OCI-LY3 (cell line): ENCODE measurements around the gene CPLX1.

Source experiments
- H2AFZ ChIP-seq: fragments of 200-600, 300-600 bp; shearing (Covaris generic); 2 replicates; pipeline ENCODE4 v1.6.0; 2014; ENCODE audit warnings: antibody characterized with exemption, low read depth, low read length
- H3K27ac ChIP-seq: fragments of 200-600, 300-600 bp; sonication (generic); 2 replicates; pipeline ENCODE4 v1.5.1; 2014; ENCODE audit warnings: mild to moderate bottlenecking, low read length, moderate library complexity, mixed read lengths
- H3K27me3 ChIP-seq: fragments of 200-600, 300-600 bp; sonication (generic); 2 replicates; pipeline ENCODE4 v1.6.1; 2014; ENCODE audit warnings: low read depth, low read length, mixed read lengths
- H3K36me3 ChIP-seq: fragments of 200-600, 300-600 bp; sonication (generic); replicated peaks from 2 replicates; pipeline ENCODE3; 2014; ENCODE audit warnings: low read depth, low read length, mixed read lengths
- H3K4me1 ChIP-seq: fragments of 300-600, 200-600 bp; sonication (generic); 2 replicates; pipeline ENCODE4 v1.6.1; 2014; ENCODE audit warnings: low read length, mixed read lengths
- H3K4me2 ChIP-seq: fragments of 200-600, 300-600 bp; sonication (generic); 2 replicates; pipeline ENCODE4 v1.6.1; 2014; ENCODE audit warnings: low read length, mixed read lengths
- H3K4me3 ChIP-seq: fragments of 300-600, 200-600 bp; sonication (generic); 2 replicates; pipeline ENCODE4 v1.5.1; 2014; ENCODE audit warnings: antibody characterized with exemption, mild to moderate bottlenecking, low read length, moderate library complexity
- H3K79me2 ChIP-seq: fragments of 300-600, 200-600 bp; shearing (Covaris generic); 2 replicates; pipeline ENCODE4 v1.6.1; 2014; ENCODE audit warnings: mild to moderate bottlenecking, low read length, mixed read lengths
- H3K9ac ChIP-seq: fragments of 300-600, 200-600 bp; shearing (Covaris generic); 2 replicates; pipeline ENCODE4 v1.6.0; 2014; ENCODE audit warnings: mild to moderate bottlenecking, low read length, moderate library complexity
- H3K9me3 ChIP-seq: fragments of 200-600, 300-600 bp; shearing (Covaris generic); 2 replicates; pipeline ENCODE4 v1.6.1; 2014; ENCODE audit warnings: low read length, mixed read lengths; ENCODE audit not compliant: insufficient read depth
- H4K20me1 ChIP-seq: fragments of 200-600, 300-600 bp; sonication (generic); 2 replicates; pipeline ENCODE4 v1.6.1; 2016; ENCODE audit warnings: low read length, mixed read lengths; ENCODE audit not compliant: insufficient read depth
- EZH2phosphoT487 ChIP-seq: fragments of 200-600 bp; shearing (Covaris generic); IDR thresholded peaks from 2 replicates; pipeline ENCODE4 v1.6.1; 2018; ENCODE audit warnings: antibody characterized with exemption, mixed run types, low read depth
- TF ChIP-seq, protein P1 (sequence below): fragments of 200-600, 300-600 bp; sonication (generic); IDR thresholded peaks from 2 replicates; pipeline ENCODE4 v1.5.1; 2014; ENCODE audit warnings: antibody characterized with exemption, low read length, low read depth

CPLX1 gene

GRCh38 chr4:829291-829690 is 3.4 kb upstream of the CPLX1 start:
- Histone ChIP-seq H3K4me1 (no peaks in the 10 kb centered on the region), H4K20me1 (no peaks in the 10 kb centered on the region), H3K9me3 (no peaks in the 10 kb centered on the region), H3K9ac (no peak overlapping the region), H3K4me2 (no peak overlapping the region), H3K4me3 (no peak overlapping the region), H2AFZ (no peak overlapping the region), H3K36me3 (no peaks in the 10 kb centered on the region), H3K27me3 (no peaks in the 10 kb centered on the region), H3K27ac (no peak overlapping the region), H3K79me2 (no peaks in the 10 kb centered on the region)
- TF ChIP-seq EZH2phosphoT487 = no peak
- TF ChIP-seq, protein P1, sequence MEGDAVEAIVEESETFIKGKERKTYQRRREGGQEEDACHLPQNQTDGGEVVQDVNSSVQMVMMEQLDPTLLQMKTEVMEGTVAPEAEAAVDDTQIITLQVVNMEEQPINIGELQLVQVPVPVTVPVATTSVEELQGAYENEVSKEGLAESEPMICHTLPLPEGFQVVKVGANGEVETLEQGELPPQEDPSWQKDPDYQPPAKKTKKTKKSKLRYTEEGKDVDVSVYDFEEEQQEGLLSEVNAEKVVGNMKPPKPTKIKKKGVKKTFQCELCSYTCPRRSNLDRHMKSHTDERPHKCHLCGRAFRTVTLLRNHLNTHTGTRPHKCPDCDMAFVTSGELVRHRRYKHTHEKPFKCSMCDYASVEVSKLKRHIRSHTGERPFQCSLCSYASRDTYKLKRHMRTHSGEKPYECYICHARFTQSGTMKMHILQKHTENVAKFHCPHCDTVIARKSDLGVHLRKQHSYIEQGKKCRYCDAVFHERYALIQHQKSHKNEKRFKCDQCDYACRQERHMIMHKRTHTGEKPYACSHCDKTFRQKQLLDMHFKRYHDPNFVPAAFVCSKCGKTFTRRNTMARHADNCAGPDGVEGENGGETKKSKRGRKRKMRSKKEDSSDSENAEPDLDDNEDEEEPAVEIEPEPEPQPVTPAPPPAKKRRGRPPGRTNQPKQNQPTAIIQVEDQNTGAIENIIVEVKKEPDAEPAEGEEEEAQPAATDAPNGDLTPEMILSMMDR = no peak

DNA sequence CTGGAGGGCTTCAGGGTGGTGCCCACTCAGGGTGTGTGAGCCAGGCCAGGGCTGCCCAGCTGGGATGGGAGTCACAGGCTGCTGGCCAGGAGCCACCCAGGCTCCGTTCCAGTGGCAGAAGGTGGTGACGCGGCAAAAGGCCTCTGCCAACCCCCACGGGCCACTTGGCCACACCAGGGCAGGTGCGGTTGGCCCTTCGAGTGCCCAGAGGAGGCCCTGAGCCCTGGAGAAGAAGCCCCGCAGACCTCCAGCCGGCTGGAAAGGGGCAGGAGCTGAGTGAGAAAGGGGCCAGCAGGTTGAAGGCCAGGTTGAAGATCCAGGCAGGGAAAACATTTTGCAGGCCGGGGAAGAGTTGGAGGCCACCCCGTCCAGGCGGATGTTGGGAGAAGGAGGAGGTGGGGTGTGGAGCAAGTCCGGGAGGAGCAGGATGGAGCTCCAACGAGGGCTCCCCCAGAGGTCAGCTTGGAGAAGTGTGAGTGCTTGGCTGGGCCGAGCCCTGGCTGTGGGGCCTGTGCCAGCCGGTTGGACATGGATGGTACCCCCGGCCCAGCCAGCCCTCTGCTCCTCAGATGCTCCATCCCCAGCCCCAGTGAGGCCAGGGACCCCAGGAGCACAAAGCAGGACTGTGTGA is 2.8 kb upstream of the CPLX1 start:
- Histone ChIP-seq H4K20me1 (no peaks in the 10 kb centered on the region), H3K9me3 (no peaks in the 10 kb centered on the region), H3K27ac (no peak overlapping the region), H2AFZ (no peak overlapping the region), H3K4me3 (no peak overlapping the region), H3K4me1 (no peaks in the 10 kb centered on the region), H3K4me2 (no peak overlapping the region), H3K36me3 (no peaks in the 10 kb centered on the region), H3K9ac (no peak overlapping the region), H3K27me3 (no peaks in the 10 kb centered on the region), H3K79me2 (no peaks in the 10 kb centered on the region)
- TF ChIP-seq, protein P1 = no peak
- TF ChIP-seq EZH2phosphoT487 = no peak

GRCh38 chr4:827209-828081 is 1.5 kb upstream of the CPLX1 start:
- H3K79me2 ChIP-seq = no peaks in the 10 kb centered on the region
- no peaks in the 10 kb centered on the region for H3K9me3 ChIP-seq
- H3K4me2 ChIP-seq = no peak overlapping the region
- H2AFZ ChIP-seq = no peak overlapping the region
- no peak overlapping the region for H3K9ac ChIP-seq
- no peaks in the 10 kb centered on the region for H4K20me1 ChIP-seq
- TF ChIP-seq EZH2phosphoT487 = no peak
- TF ChIP-seq, protein P1 = no peak
- no peaks in the 10 kb centered on the region for H3K36me3 ChIP-seq
- no peak overlapping the region for H3K27ac ChIP-seq
- H3K4me3 ChIP-seq = no peak overlapping the region
- no peaks in the 10 kb centered on the region for H3K4me1 ChIP-seq
- no peaks in the 10 kb centered on the region for H3K27me3 ChIP-seq

DNA sequence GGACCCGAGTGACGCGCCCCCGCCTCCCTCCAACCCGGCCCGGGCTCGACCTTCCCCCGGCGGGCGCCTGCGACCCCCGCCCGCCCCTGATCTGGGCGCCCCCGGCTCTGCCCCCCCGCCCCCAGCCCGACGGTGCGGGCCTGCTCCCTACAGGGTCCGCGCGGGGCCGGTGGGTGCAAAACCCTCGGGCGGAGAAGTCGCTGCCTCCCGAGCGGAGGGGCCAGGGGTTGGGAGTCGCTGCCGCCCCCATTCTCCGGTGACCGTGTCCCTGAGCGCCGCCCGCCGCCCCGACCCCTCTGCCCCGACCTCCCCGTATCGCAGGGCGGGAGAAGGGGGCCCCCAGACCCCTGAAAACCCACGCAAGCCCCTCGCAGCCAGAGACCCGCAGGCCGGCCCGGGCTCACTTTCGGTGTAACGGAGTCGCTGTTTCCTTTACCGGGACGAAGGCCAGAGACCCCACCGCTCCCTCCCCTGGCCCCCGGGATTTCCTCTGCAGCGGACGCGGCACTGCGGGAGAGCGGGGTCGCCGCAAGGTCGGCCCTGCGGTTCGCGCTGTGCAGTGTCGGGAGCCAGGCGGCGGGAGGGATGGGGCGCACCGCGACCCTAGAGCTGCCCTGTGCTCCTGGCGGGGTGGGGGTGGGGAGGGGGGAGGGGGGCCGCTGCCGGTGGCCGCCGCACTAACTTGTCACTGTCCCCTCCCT is 729 bp upstream of the CPLX1 start:
- no peak overlapping the region for H3K4me2 ChIP-seq
- TF ChIP-seq, protein P1 = no peak
- TF ChIP-seq EZH2phosphoT487 = no peak
- no peak overlapping the region for H3K27ac ChIP-seq
- no peaks in the 10 kb centered on the region for H3K36me3 ChIP-seq
- H2AFZ ChIP-seq = no peak overlapping the region
- no peaks in the 10 kb centered on the region for H3K79me2 ChIP-seq
- H3K9ac ChIP-seq = no peak overlapping the region
- no peaks in the 10 kb centered on the region for H3K4me1 ChIP-seq
- H3K4me3 ChIP-seq = no peak overlapping the region
- no peaks in the 10 kb centered on the region for H4K20me1 ChIP-seq
- H3K27me3 ChIP-seq = no peaks in the 10 kb centered on the region
- H3K9me3 ChIP-seq = no peaks in the 10 kb centered on the region
